ENCODE results near the gene PLA2G6. TPM values are rescaled to one million over a fixed set of nuclear protein-coding genes. Genes with fewer than 3 reads are reported as not detected.

PLA2G6 gene
- total and polyA plus RNA-seq, 9 of the 15 experiments (the other 6 are each of a cell fraction or from before 2014, with no cell fraction given) = 0.11 to 12.2 (median 9.7) TPM

DNA sequence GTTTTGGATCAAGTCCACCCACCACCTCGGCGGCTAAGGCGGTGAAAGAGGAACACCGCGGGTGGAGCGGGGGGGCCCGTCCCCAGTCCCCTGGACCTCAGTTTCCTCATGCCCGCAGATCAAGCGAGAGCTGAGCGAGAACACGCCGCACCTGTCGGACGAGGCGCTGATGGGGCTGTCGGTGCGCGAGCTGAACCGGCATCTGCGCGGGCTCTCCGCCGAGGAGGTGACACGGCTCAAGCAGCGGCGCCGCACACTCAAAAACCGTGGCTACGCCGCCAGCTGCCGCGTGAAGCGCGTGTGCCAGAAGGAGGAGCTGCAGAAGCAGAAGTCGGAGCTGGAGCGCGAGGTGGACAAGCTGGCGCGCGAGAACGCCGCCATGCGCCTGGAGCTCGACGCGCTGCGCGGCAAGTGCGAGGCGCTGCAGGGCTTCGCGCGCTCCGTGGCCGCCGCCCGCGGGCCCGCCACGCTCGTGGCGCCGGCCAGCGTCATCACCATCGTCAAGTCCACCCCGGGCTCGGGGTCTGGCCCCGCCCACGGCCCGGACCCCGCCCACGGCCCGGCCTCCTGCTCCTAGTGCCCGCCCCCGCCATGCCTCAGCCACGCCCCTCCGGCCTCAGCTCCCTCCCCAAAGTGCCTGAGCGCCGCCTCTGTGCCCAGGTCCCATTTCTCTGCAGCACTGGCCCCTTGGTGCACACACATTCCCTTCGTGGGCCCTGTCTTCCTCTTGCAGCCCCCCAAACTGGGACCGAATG is 32.8 kb upstream of the PLA2G6 start (continued):
- TF ChIP-seq, protein P1, sequence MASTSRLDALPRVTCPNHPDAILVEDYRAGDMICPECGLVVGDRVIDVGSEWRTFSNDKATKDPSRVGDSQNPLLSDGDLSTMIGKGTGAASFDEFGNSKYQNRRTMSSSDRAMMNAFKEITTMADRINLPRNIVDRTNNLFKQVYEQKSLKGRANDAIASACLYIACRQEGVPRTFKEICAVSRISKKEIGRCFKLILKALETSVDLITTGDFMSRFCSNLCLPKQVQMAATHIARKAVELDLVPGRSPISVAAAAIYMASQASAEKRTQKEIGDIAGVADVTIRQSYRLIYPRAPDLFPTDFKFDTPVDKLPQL (IDR thresholded peaks at IDR 0.05; ENCODE audit: extremely low read depth, insufficient read length) = no peak
- TF ChIP-seq ZNF408 (CRISPR knock-in tag; IDR thresholded peaks at IDR 0.05; ENCODE audit: low read depth) (no peak), FOXK1 (CRISPR knock-in tag; IDR thresholded peaks at IDR 0.05; ENCODE audit: borderline replicate concordance) (no peak), ZNF134 (CRISPR knock-in tag; conservative IDR thresholded peaks at IDR 0.05) (0 out of 2 replicates have a peak, but pooled peaks have one; percentile 18), SMARCA4 (IDR thresholded peaks at IDR 0.05) (no peak), EHMT2 (IDR thresholded peaks at IDR 0.05) (no peak), SRF (CRISPR knock-in tag; IDR thresholded peaks at IDR 0.05) (no peak), JUNB (CRISPR knock-in tag; conservative IDR thresholded peaks at IDR 0.05) (no peak), SMAD4 (CRISPR knock-in tag; conservative IDR thresholded peaks at IDR 0.05) (peak; percentile 79), SRSF1 (IDR thresholded peaks at IDR 0.05; ENCODE audit: low read depth, low read length) (no peak), HLTF (IDR thresholded peaks at IDR 0.05) (no peak), ZNF431 (CRISPR knock-in tag; IDR thresholded peaks at IDR 0.05) (peak; percentile 61; the same call in 1 of the 2 replicates), KLF1 (tag; IDR thresholded peaks at IDR 0.05) (0 out of 2 replicates have a peak, but pooled peaks have one; percentile 16), PHF8 (IDR thresholded peaks at IDR 0.05; ENCODE audit: borderline replicate concordance, low read length) (peak; percentile 47; the same call in 1 of the 2 replicates), POLR2H (tag; IDR thresholded peaks at IDR 0.05; ENCODE audit: low read depth) (no peak)
- TF ChIP-seq, protein P2, sequence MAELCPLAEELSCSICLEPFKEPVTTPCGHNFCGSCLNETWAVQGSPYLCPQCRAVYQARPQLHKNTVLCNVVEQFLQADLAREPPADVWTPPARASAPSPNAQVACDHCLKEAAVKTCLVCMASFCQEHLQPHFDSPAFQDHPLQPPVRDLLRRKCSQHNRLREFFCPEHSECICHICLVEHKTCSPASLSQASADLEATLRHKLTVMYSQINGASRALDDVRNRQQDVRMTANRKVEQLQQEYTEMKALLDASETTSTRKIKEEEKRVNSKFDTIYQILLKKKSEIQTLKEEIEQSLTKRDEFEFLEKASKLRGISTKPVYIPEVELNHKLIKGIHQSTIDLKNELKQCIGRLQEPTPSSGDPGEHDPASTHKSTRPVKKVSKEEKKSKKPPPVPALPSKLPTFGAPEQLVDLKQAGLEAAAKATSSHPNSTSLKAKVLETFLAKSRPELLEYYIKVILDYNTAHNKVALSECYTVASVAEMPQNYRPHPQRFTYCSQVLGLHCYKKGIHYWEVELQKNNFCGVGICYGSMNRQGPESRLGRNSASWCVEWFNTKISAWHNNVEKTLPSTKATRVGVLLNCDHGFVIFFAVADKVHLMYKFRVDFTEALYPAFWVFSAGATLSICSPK (IDR thresholded peaks at IDR 0.05; ENCODE audit: borderline replicate concordance) = no peak
- TF ChIP-seq, protein P3, sequence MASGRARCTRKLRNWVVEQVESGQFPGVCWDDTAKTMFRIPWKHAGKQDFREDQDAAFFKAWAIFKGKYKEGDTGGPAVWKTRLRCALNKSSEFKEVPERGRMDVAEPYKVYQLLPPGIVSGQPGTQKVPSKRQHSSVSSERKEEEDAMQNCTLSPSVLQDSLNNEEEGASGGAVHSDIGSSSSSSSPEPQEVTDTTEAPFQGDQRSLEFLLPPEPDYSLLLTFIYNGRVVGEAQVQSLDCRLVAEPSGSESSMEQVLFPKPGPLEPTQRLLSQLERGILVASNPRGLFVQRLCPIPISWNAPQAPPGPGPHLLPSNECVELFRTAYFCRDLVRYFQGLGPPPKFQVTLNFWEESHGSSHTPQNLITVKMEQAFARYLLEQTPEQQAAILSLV (tag; IDR thresholded peaks at IDR 0.05) = no peak
- TF ChIP-seq, protein P4, sequence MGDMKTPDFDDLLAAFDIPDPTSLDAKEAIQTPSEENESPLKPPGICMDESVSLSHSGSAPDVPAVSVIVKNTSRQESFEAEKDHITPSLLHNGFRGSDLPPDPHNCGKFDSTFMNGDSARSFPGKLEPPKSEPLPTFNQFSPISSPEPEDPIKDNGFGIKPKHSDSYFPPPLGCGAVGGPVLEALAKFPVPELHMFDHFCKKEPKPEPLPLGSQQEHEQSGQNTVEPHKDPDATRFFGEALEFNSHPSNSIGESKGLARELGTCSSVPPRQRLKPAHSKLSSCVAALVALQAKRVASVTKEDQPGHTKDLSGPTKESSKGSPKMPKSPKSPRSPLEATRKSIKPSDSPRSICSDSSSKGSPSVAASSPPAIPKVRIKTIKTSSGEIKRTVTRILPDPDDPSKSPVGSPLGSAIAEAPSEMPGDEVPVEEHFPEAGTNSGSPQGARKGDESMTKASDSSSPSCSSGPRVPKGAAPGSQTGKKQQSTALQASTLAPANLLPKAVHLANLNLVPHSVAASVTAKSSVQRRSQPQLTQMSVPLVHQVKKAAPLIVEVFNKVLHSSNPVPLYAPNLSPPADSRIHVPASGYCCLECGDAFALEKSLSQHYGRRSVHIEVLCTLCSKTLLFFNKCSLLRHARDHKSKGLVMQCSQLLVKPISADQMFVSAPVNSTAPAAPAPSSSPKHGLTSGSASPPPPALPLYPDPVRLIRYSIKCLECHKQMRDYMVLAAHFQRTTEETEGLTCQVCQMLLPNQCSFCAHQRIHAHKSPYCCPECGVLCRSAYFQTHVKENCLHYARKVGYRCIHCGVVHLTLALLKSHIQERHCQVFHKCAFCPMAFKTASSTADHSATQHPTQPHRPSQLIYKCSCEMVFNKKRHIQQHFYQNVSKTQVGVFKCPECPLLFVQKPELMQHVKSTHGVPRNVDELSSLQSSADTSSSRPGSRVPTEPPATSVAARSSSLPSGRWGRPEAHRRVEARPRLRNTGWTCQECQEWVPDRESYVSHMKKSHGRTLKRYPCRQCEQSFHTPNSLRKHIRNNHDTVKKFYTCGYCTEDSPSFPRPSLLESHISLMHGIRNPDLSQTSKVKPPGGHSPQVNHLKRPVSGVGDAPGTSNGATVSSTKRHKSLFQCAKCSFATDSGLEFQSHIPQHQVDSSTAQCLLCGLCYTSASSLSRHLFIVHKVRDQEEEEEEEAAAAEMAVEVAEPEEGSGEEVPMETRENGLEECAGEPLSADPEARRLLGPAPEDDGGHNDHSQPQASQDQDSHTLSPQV (IDR thresholded peaks at IDR 0.05) = peak; percentile 94

Data from K562 (cell line).